ENCODE results near the gene GLT8D1.
A peak's percentile ranks its signal among the peaks of the same experiment; 100 is the strongest.
"Not testable (repeated sequence)": the region's sequence is repeated elsewhere in the genome, so short reads cannot be mapped to it uniquely, and the experiment has no call there.

GLT8D1 gene

GRCh38 chr3:52678265-52679198, 27.1 kb downstream of the GLT8D1 start:
- DNase-seq: no peak

- DNase-seq: not testable (repeated sequence)
These were observed 29.4 kb downstream of the GLT8D1 start for GRCh38 chr3:52676201-52676600.

GRCh38 chr3:52671676-52672075, 33.9 kb downstream of the GLT8D1 start:
- no peak for DNase-seq

- peak; percentile 10 for DNase-seq
These were observed 34.7 kb downstream of the GLT8D1 start for GRCh38 chr3:52670621-52671521.

GRCh38 chr3:52663098-52663497, 42.5 kb downstream of the GLT8D1 start:
- DNase-seq: no peak

GRCh38 chr3:52660046-52660445, 45.5 kb downstream of the GLT8D1 start:
- DNase-seq: no peak

- no peak for DNase-seq
These were observed 49.7 kb downstream of the GLT8D1 start for GRCh38 chr3:52655895-52656294.

GRCh38 chr3:52651592-52651991, 54.0 kb downstream of the GLT8D1 start:
- no peak for DNase-seq

GRCh38 chr3:52650439-52650838, 55.2 kb downstream of the GLT8D1 start:
- DNase-seq: no peak

- DNase-seq: no peak
These were observed 56.0 kb downstream of the GLT8D1 start for GRCh38 chr3:52649461-52650210.

GRCh38 chr3:52645549-52645948, 60.0 kb downstream of the GLT8D1 start:
- no peak for DNase-seq

All from central memory CD4-positive, alpha-beta T cell (primary cell).